Kidney epithelial cell (primary cell): Measurements from ENCODE around the gene ALDH16A1. TPM values are rescaled to one million over a fixed set of nuclear protein-coding genes. Genes with fewer than 3 reads are reported as not detected.

Experiments
- DNase-seq: peaks from one replicate; pipeline ENCODE4 v3.0.0-alpha.2; 2010; ENCODE audit warnings: low read depth
- H3K27me3 ChIP-seq: 2 replicates; pipeline ENCODE4 v1.6.0; 2011; ENCODE audit warnings: low read length; ENCODE audit not compliant: control insufficient read depth, insufficient read depth
- H3K36me3 ChIP-seq: 2 replicates; pipeline ENCODE4 v1.5.1; 2011; ENCODE audit warnings: low read length; ENCODE audit not compliant: control insufficient read depth, insufficient read depth
- H3K4me3 ChIP-seq: 2 replicates; pipeline ENCODE4 v1.5.1; 2011; ENCODE audit warnings: low read depth, mild to moderate bottlenecking, control low read depth, low read length
- total RNA-seq: library from RNA; depleted of rRNA; stranded (reverse); fragments of >200 nt; gene quantifications from 2 replicates; pipeline ENCODE4 v1.2.3, GENCODE V29; 2015
- TF ChIP-seq, protein P1 (sequence below): IDR thresholded peaks from 2 replicates; pipeline ENCODE4 v1.5.1; 2011; ENCODE audit warnings: mild to moderate bottlenecking, moderate library complexity, low read length, control low read depth, inconsistent platforms; ENCODE audit not compliant: insufficient read depth, poor library complexity, severe bottlenecking

Gene ALDH16A1
- total RNA-seq, 1 donor from 2014 or later, result 32.9 TPM

DNA sequence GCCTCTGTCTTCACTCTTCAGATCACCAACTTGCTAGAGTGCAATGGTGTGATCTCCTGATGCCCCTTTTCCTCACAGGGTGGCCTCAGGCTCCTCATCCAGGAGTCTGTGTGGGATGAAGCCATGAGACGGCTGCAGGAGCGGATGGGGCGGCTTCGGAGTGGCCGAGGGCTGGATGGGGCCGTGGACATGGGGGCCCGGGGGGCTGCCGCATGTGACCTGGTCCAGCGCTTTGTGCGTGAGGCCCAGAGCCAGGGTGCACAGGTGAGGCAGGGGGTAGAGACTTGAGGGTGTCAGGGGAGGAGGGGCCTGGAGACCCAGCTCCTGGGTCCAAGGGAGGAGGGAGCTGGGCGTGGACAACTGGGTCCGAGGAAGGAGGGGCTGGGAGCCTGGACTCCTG, 9.5 kb downstream of the ALDH16A1 start:
- TF ChIP-seq, protein P1, sequence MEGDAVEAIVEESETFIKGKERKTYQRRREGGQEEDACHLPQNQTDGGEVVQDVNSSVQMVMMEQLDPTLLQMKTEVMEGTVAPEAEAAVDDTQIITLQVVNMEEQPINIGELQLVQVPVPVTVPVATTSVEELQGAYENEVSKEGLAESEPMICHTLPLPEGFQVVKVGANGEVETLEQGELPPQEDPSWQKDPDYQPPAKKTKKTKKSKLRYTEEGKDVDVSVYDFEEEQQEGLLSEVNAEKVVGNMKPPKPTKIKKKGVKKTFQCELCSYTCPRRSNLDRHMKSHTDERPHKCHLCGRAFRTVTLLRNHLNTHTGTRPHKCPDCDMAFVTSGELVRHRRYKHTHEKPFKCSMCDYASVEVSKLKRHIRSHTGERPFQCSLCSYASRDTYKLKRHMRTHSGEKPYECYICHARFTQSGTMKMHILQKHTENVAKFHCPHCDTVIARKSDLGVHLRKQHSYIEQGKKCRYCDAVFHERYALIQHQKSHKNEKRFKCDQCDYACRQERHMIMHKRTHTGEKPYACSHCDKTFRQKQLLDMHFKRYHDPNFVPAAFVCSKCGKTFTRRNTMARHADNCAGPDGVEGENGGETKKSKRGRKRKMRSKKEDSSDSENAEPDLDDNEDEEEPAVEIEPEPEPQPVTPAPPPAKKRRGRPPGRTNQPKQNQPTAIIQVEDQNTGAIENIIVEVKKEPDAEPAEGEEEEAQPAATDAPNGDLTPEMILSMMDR, result no peak
- no peaks in the 10 kb centered on the region for H3K36me3 ChIP-seq
- no peaks in the 10 kb centered on the region for H3K27me3 ChIP-seq
- H3K4me3 ChIP-seq, result no peak overlapping the region
- no peak for DNase-seq

DNA sequence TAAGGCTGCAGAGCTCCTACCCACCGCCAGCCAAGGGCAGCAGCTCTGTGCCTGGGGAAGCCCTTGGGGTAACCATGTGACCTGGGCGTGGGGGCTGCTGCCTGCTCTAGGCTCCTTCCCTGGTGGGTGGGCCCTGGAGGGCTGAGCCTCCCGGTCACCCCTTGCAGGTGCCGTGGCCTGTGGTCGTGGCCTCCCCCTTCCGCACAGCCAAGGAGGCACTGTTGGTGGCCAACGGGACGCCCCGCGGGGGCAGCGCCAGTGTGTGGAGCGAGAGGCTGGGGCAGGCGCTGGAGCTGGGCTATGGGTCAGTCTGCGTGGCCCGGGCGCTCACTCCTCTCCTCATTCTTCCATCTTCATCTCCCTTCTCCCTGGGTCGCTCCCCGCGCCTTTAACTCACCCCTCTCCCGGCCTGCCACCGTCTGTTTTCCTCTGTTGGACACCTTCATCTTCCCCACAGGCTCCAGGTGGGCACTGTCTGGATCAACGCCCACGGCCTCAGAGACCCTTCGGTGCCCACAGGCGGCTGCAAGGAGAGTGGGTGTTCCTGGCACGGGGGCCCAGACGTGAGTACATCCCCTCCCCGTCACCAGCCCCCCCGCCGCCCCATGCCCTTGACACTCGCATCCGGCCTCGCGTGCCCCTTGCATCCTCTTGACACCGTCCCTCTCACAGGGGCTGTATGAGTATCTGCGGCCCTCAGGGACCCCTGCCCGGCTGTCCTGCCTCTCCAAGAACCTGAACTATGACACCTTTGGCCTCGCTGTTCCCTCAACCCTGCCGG, 11.1 kb downstream of the ALDH16A1 start:
- H3K36me3 ChIP-seq, result no peaks in the 10 kb centered on the region
- TF ChIP-seq, protein P1, result no peak
- DNase-seq, result no peak
- H3K27me3 ChIP-seq, result no peaks in the 10 kb centered on the region
- no peak overlapping the region for H3K4me3 ChIP-seq

DNA sequence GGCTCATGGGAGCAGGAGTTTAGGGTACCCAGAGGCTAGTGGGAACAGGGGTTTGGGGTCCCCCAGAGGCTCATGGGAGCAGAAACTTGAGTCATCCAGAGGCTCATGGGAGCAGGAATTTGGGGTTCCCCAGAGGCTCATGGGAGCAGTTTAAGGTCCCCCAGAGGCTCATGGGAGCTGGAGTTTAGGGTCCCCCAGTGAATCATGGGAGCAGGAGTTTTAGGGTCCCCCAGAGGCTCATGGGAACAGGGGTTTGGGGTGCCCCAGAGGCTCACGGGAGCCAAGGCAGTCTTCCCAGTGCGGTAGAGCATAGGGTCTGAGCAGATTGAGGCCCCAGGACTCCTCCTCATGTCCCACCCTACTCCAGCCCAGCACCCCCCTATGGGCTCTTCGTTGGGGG, 12.3 kb downstream of the ALDH16A1 start:
- H3K36me3 ChIP-seq, result no peaks in the 10 kb centered on the region
- H3K27me3 ChIP-seq, result no peaks in the 10 kb centered on the region
- TF ChIP-seq, protein P1, result no peak
- no peak for DNase-seq
- no peak overlapping the region for H3K4me3 ChIP-seq

DNA sequence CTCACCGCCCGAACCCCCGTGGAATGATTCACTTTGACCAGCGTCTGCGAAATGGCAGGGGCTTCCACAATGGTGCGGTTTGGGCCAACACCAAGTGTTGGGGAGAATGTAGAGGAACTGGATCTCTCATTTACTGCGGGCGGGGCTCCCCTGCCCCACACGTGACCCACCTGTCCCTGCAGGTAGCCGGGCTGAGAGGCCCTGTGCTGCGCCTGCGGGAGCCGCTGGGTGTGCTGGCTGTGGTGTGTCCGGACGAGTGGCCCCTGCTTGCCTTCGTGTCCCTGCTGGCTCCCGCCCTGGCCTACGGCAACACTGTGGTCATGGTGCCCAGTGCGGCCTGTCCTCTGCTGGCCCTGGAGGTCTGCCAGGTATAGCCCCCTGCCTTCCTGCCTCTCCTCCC, 15.2 kb downstream of the ALDH16A1 start:
- TF ChIP-seq, protein P1, result no peak
- Histone ChIP-seq H3K36me3 (no peaks in the 10 kb centered on the region), H3K4me3 (no peak overlapping the region), H3K27me3 (no peaks in the 10 kb centered on the region)
- DNase-seq, result no peak

DNA sequence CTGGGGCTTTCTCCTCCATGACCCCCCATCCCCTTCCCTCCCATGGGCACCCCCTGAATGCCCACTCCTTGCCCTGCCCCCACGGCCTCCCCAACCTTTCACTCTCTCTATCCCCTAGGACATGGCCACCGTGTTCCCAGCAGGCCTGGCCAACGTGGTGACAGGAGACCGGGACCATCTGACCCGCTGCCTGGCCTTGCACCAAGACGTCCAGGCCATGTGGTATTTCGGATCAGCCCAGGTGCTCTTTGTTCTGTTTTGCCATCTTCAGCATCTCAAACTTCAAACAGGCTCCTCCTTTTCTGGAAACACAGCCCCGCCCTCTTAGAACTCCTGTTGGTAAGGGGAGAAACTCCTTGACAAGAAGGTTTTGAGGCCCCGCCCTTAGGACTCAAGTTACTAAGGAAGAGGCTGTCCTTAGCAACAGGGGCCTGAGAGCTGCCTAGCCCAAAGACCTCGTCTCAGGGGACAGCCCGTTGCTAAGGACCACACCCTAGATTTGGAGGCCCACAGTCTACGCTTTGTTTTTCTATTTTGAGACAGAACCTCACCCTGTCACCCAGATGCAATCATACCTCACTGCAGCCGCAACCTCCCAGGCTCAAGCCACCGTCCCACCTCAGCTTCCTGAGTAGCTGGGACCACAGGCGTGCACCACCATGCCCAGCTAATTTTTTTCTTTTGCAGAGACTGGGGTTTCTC, 15.9 kb downstream of the ALDH16A1 start:
- Histone ChIP-seq H3K36me3 (no peaks in the 10 kb centered on the region), H3K27me3 (no peaks in the 10 kb centered on the region), H3K4me3 (no peak overlapping the region)
- DNase-seq, result no peak
- TF ChIP-seq, protein P1, result no peak
